SJSA1 (cell line): ENCODE results near the gene UBTD2. TPM values are rescaled to one million over a fixed set of nuclear protein-coding genes. Genes with fewer than 3 reads are reported as not detected.
"Not testable (repeated sequence)": the region's sequence is repeated elsewhere in the genome, so short reads cannot be mapped to it uniquely, and the experiment has no call there.

ENCODE experiments used
- DNase-seq, 2 experiments: peaks; one replicate each; pipeline ENCODE4 v3.0.0-alpha.2; 2015 to 2020; ENCODE audit warnings: low spot score in 2 of 2, low read depth in 1 of 2
- H3K27ac ChIP-seq: fragments of 250-450 bp; sonication (Bioruptor Pico); 2 replicates; pipeline ENCODE4 v1.5.1; 2020; ENCODE audit warnings: mild to moderate bottlenecking, moderate library complexity
- H3K27me3 ChIP-seq: fragments of 250-450 bp; sonication (Bioruptor Pico); replicated peaks from 2 replicates; pipeline ENCODE4 v1.5.1; 2020; ENCODE audit warnings: mild to moderate bottlenecking, moderate library complexity
- H3K36me3 ChIP-seq: fragments of 250-450 bp; sonication (Bioruptor Pico); 2 replicates; pipeline ENCODE4 v1.5.1; 2020; ENCODE audit warnings: mild to moderate bottlenecking
- H3K4me1 ChIP-seq: fragments of 250-450 bp; sonication (Bioruptor Pico); replicated peaks from 2 replicates; pipeline ENCODE4 v1.6.1; 2021; ENCODE audit warnings: mild to moderate bottlenecking
- H3K4me3 ChIP-seq: fragments of 250-450 bp; sonication (Bioruptor Pico); 2 replicates; pipeline ENCODE4 v1.5.1; 2020; ENCODE audit warnings: mild to moderate bottlenecking
- H3K9me3 ChIP-seq: fragments of 250-450 bp; sonication (Bioruptor Pico); replicated peaks from 2 replicates; pipeline ENCODE4 v1.5.1; 2020; ENCODE audit warnings: mild to moderate bottlenecking
- total RNA-seq: library from RNA; depleted of rRNA; stranded (reverse); fragments of >200 nt; shearing (Covaris generic); gene quantifications from 2 replicates; pipeline ENCODE4 v1.2.3, GENCODE V29; 2014; rRNA removed

The UBTD2 gene
- total RNA-seq = 44.0 and 63.4 TPM in 2 replicates

- DNase-seq = peak; percentile 72 to 89
- H3K36me3 ChIP-seq = peaks cover 8% of the 10 kb centered on the region
- H3K4me1 ChIP-seq = peaks cover 37% of the 10 kb centered on the region
- 0 out of 2 replicates have a peak, but pooled peaks cover 2% of the 10 kb centered on the region for H3K9me3 ChIP-seq
- no peaks in the 10 kb centered on the region for H3K27me3 ChIP-seq
- H3K4me3 ChIP-seq = peak within 1 kb of the TSS; percentile 97
- peak within 1 kb of the TSS; percentile 85 for H3K27ac ChIP-seq
These were observed at the start of gene UBTD2 for GRCh38 chr5:172283020-172283861. Gene UBTD2 (minus strand): TSS chr5:172283764. CDS start chr5:172283665, 99 bp downstream.

GRCh38 chr5:172326901-172327300 is 43.3 kb upstream of the UBTD2 start:
- not testable (repeated sequence) for H3K4me3 ChIP-seq, H3K9me3 ChIP-seq, DNase-seq, H3K36me3 ChIP-seq, H3K27ac ChIP-seq, H3K27me3 ChIP-seq, H3K4me1 ChIP-seq

DNA sequence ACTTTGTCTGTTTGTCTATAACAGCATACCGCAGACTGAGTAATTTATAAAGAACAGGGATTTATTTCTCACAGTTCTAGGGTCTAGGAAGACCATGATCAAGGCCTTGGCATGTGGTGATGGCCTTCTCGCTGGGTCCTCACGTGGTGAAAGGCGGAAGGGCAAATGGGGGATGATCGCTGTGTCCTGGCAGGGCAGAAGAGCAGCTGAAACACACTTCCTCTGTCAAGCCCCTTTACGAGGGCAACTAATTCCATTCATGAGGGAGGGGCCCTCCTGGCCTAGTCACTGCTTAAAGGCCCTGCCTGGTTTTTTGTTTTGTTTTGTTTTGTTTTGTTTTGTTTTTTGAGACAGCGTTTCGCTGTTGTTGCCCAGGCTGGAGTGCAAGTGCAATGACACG is 41.9 kb upstream of the UBTD2 start:
- Histone ChIP-seq H3K27ac (no peak overlapping the region), H3K36me3 (no peaks in the 10 kb centered on the region)

DNA sequence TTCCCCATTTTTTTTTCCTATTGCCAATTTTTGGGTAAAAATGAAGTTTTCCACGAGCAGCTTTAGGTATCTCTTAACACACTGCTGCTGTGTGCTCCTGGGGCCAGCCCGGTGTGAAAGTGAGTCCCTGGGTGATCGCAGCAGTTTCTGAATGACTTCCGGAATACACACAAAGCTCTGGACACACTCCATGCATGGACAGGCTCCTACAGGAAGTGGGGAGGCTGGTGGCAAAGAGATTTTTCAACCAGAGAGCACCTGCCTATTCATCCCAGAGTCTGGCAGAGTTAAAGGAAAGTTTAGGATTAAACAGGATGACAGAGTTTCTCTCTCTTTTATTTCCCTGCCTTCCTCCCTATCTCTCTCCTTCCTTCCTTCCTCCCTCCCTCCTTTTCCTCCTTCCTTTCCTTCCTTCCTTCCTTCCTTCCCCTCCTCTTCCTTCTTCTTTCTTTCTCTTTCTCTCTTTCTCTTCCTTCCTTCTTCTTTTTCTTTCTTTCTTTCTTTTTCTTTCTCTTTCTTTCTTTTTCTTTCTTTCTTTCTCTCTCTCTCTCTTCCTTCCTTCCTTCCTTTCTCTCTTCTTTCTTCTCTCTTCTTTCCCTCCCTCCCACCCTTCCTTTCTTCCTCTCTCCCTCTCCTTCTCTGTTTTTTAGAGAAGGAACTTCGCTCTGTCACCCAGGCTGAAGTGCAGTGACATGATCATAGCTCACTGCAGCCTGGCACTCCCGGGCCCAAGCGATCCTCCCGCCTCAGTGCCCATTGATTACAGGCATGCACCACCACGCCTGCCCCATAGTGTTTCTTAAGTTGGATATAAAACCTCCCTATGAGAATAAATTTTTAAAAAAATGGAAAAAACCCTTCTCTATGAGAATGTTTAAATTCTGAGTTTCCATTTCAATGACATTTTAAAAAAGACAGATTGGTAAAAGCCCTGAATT is 38.7 kb upstream of the UBTD2 start:
- H3K27me3 ChIP-seq = no peaks in the 10 kb centered on the region
- no peak for DNase-seq
- no peaks in the 10 kb centered on the region for H3K9me3 ChIP-seq
- H3K36me3 ChIP-seq = no peaks in the 10 kb centered on the region
- H3K4me3 ChIP-seq = no peak overlapping the region
- H3K4me1 ChIP-seq = no peaks in the 10 kb centered on the region
- no peak overlapping the region for H3K27ac ChIP-seq

More for the DNA sequence above, 41.9 kb upstream of the UBTD2 start:
- Histone ChIP-seq H3K27me3 (no peaks in the 10 kb centered on the region), H3K9me3 (no peaks in the 10 kb centered on the region), H3K4me1 (no peaks in the 10 kb centered on the region), H3K4me3 (no peak overlapping the region)
- DNase-seq = no peak

DNA sequence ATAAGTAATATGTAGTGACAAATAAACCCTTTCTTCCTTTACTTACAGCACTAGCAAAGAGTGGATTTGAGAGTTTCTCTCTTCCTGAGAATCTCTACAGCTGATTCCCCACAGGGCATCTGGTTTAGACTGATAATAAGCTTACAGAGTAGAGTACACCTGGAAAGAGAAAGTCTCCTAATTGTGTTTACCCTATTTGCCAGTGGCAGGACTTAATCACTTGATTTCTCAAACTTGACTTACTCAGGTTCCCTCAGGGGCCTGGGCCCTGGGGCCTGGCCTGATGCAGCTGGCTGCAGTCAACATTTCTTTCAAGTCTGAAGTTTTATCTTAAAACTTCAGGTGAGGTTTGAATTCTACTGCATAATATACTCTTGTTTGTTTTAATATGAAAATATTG is 38.0 kb upstream of the UBTD2 start:
- Histone ChIP-seq H3K4me3 (no peak overlapping the region), H3K27ac (no peak overlapping the region), H3K9me3 (no peaks in the 10 kb centered on the region), H3K36me3 (no peaks in the 10 kb centered on the region), H3K4me1 (no peaks in the 10 kb centered on the region), H3K27me3 (no peaks in the 10 kb centered on the region)
- no peak for DNase-seq

- no peaks in the 10 kb centered on the region for H3K36me3 ChIP-seq
- no peak for DNase-seq
- no peaks in the 10 kb centered on the region for H3K9me3 ChIP-seq
- H3K27me3 ChIP-seq = no peaks in the 10 kb centered on the region
- no peak overlapping the region for H3K27ac ChIP-seq
- no peak overlapping the region for H3K4me3 ChIP-seq
- H3K4me1 ChIP-seq = no peaks in the 10 kb centered on the region
These were observed 36.3 kb upstream of the UBTD2 start for GRCh38 chr5:172319708-172320441.

DNA sequence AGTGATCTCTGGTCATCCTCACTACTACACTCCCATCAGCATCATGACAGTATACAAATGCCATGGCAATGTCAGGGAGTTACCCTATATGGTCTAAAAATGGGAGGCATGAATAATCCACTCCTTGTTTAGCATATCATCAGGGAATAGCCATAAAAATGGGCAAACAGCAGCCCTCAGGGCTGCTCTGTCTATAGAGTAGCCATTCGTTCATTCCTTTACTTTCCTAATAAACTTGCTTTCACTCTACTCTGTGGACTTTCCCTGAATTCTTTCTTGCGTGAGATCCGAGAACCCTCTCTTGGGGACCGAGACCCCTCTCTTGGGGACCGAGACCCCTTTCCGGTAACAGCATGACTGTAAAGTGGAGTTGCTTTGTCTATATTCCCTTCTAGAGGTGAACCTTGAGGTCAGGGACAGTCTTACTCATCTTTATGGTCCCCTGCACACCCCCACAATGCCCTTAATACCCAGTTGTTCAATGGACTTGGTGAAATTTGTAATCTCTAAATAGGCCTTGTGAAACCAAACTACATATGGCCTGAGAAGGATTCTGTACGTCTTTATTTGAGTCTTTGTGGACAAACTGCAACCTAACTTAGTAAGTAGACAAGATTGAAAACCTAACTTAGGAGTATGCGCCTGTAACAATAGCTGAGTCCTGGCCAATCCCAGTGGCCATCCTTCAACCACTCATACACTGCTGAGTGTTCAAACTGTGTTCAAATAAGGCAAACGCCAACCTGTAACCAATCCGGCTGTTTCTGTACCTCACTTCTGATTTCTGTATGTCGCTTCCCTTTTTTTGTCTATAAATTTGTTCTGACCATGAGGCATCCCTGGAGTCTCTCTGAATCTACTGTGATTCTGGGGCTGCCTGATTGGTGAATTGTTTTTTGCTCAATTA is 32.3 kb upstream of the UBTD2 start:
- DNase-seq = no peak
- Histone ChIP-seq H3K27me3 (0 out of 2 replicates have a peak, but pooled peaks cover under 1% of the 10 kb centered on the region), H3K4me3 (no peak overlapping the region), H3K27ac (no peak overlapping the region), H3K36me3 (no peaks in the 10 kb centered on the region), H3K4me1 (no peaks in the 10 kb centered on the region), H3K9me3 (no peaks in the 10 kb centered on the region)

- H3K27me3 ChIP-seq = 0 out of 2 replicates have a peak, but pooled peaks cover 2% of the 10 kb centered on the region
- no peak overlapping the region for H3K27ac ChIP-seq
- no peaks in the 10 kb centered on the region for H3K4me1 ChIP-seq
- H3K4me3 ChIP-seq = no peak overlapping the region
- no peaks in the 10 kb centered on the region for H3K36me3 ChIP-seq
- no peaks in the 10 kb centered on the region for H3K9me3 ChIP-seq
- DNase-seq = no peak
These were observed 30.4 kb upstream of the UBTD2 start for GRCh38 chr5:172313915-172314314.

DNA sequence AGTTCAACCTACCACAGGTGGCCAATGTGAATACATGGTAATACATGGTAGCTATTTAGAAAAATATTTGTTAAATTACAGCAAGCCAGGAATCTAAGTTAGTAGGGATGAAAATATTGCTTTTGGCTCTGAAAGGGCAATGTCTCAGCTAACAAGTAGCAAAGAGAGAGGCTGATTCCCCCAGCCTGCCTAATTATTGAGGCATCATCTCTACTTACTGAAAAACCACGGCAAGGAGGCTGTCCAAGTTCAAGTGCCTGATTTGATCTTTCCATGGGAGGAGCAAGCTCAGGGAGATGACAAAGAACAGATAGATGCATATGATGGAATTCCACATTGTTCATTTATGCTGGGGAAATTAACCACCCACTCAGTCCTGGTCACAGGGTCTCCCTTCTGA is 28.7 kb upstream of the UBTD2 start:
- no peak overlapping the region for H3K27ac ChIP-seq
- no peak for DNase-seq
- no peaks in the 10 kb centered on the region for H3K36me3 ChIP-seq
- no peaks in the 10 kb centered on the region for H3K9me3 ChIP-seq
- H3K27me3 ChIP-seq = 0 out of 2 replicates have a peak, but pooled peaks cover 2% of the 10 kb centered on the region
- H3K4me3 ChIP-seq = no peak overlapping the region
- H3K4me1 ChIP-seq = no peaks in the 10 kb centered on the region

- no peak overlapping the region for H3K27ac ChIP-seq
- H3K4me1 ChIP-seq = no peaks in the 10 kb centered on the region
- no peak overlapping the region for H3K4me3 ChIP-seq
- H3K27me3 ChIP-seq = 0 out of 2 replicates have a peak, but pooled peaks cover 2% of the 10 kb centered on the region
- H3K36me3 ChIP-seq = no peaks in the 10 kb centered on the region
- no peaks in the 10 kb centered on the region for H3K9me3 ChIP-seq
- DNase-seq = no peak
These were observed 28.0 kb upstream of the UBTD2 start for GRCh38 chr5:172311605-172312004.

GRCh38 chr5:172311026-172311425 is 27.5 kb upstream of the UBTD2 start:
- Histone ChIP-seq H3K27ac (no peak overlapping the region), H3K4me3 (no peak overlapping the region), H3K4me1 (no peaks in the 10 kb centered on the region), H3K9me3 (no peaks in the 10 kb centered on the region), H3K36me3 (no peaks in the 10 kb centered on the region), H3K27me3 (0 out of 2 replicates have a peak, but pooled peaks cover 2% of the 10 kb centered on the region)
- no peak for DNase-seq

DNA sequence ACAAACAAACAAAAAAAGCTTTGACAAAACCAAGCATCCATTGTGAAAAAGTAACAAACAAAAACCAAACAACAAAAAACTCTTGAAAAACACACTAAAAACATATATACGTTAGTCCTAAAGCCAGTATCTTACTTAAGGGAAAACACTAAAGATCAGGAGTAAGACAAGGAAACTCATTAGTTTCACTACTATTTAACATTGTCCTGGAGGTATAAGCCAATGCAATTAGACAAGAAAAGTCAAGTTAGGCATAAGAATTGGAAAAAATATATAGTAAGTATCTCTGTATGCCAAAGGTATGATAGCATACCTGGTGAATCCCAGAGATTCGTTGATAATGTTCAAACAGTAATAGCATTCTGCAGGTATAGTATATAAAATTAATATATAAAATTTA is 21.8 kb upstream of the UBTD2 start:
- Histone ChIP-seq H3K4me3 (no peak overlapping the region), H3K9me3 (no peaks in the 10 kb centered on the region), H3K27ac (no peak overlapping the region), H3K27me3 (no peaks in the 10 kb centered on the region), H3K4me1 (no peaks in the 10 kb centered on the region), H3K36me3 (no peaks in the 10 kb centered on the region)
- no peak for DNase-seq
